ENCODE results near the gene UFD1. TPM values are rescaled to one million over a fixed set of nuclear protein-coding genes. Genes with fewer than 3 reads are reported as not detected.

The UFD1 gene
- total and polyA plus RNA-seq, 9 of the 15 experiments (the other 6 are each of a cell fraction or from before 2014, with no cell fraction given) = 238 to 645 (median 363) TPM

DNA sequence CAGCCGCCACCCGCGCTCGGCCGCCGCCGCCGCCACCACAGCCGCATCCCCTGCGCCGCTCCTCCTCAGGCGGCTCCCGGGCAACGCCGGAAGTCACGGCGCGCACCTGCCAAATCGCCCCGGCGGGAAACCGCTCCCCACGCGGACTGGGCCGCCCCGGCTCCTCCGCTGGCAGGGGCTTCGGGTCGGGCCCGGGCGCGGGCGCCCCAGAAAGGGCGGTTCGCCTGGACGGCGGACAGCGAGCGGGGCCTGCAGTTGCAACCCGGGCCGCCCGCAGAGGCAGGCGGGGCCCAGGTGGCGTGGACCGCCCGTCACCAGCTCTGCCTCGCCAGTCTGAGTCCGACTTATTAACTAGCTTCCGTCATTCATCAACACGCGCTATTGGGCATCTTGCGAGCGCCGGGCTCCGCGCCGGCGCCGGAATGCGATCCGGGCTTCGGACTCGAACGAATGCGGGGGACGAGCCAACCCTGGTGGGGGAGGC, 47.3 kb downstream of the UFD1 start, which contains the start of gene HIRA (continued):
- TF ChIP-seq KDM2B (CRISPR knock-in tag; IDR thresholded peaks at IDR 0.05) (peak; percentile 96; the same call in 1 of the 2 replicates), SMARCA5 (IDR thresholded peaks at IDR 0.05) (no peak), FOXK2 (conservative IDR thresholded peaks at IDR 0.05 in 1 of 2, IDR thresholded peaks at IDR 0.05 in 1 of 2; ENCODE audit: low read depth in 2 of 2) (no peak), TCF3 (CRISPR knock-in tag; IDR thresholded peaks at IDR 0.05) (no peak), TAF9B (IDR thresholded peaks at IDR 0.05; ENCODE audit: partially characterized antibody) (no peak), ZNF431 (CRISPR knock-in tag; IDR thresholded peaks at IDR 0.05) (no peak), HMBOX1 (IDR thresholded peaks at IDR 0.05) (no peak), GTF2A2 (tag; IDR thresholded peaks at IDR 0.05) (peak; percentile 89), BDP1 (IDR thresholded peaks at IDR 0.05; ENCODE audit: insufficient read depth, insufficient read length) (no peak), ZNF121 (CRISPR knock-in tag; conservative IDR thresholded peaks at IDR 0.05) (no peak), ZFP1 (CRISPR knock-in tag; IDR thresholded peaks at IDR 0.05) (no peak), ZEB2 (IDR thresholded peaks at IDR 0.05) (no peak), JUN (IDR thresholded peaks at IDR 0.05; ENCODE audit: borderline replicate concordance, low read depth, low read length) (peak; percentile 84), JUN (CRISPR knock-in tag; IDR thresholded peaks at IDR 0.05; ENCODE audit: borderline replicate concordance) (no peak), ZNF263 (CRISPR knock-in tag; IDR thresholded peaks at IDR 0.05; ENCODE audit: borderline replicate concordance) (no peak), HLTF (IDR thresholded peaks at IDR 0.05) (no peak), ELF4 (CRISPR knock-in tag; IDR thresholded peaks at IDR 0.05) (no peak), ZNF79 (CRISPR knock-in tag; IDR thresholded peaks at IDR 0.05; ENCODE audit: low read depth) (no peak), CBFA2T2 (conservative IDR thresholded peaks at IDR 0.05) (no peak), HMG20B (CRISPR knock-in tag; IDR thresholded peaks at IDR 0.05) (no peak), RBM34 (IDR thresholded peaks at IDR 0.05; ENCODE audit: borderline replicate concordance, insufficient read depth, low read length) (no peak), NEUROD1 (IDR thresholded peaks at IDR 0.05; ENCODE audit: borderline replicate concordance, low read depth, low read length, partially characterized antibody) (peak; percentile 98), ZC3H11A (IDR thresholded peaks at IDR 0.05; ENCODE audit: low read depth, low read length) (peak; percentile 98)
- TF ChIP-seq, protein P1, sequence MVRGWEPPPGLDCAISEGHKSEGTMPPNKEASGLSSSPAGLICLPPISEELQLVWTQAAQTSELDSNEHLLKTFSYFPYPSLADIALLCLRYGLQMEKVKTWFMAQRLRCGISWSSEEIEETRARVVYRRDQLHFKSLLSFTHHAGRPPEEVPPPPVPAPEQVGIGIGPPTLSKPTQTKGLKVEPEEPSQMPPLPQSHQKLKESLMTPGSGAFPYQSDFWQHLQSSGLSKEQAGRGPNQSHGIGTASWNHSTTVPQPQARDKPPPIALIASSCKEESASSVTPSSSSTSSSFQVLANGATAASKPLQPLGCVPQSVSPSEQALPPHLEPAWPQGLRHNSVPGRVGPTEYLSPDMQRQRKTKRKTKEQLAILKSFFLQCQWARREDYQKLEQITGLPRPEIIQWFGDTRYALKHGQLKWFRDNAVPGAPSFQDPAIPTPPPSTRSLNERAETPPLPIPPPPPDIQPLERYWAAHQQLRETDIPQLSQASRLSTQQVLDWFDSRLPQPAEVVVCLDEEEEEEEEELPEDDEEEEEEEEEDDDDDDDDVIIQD (CRISPR knock-in tag; IDR thresholded peaks at IDR 0.05) = no peak
- TF ChIP-seq, protein P2, sequence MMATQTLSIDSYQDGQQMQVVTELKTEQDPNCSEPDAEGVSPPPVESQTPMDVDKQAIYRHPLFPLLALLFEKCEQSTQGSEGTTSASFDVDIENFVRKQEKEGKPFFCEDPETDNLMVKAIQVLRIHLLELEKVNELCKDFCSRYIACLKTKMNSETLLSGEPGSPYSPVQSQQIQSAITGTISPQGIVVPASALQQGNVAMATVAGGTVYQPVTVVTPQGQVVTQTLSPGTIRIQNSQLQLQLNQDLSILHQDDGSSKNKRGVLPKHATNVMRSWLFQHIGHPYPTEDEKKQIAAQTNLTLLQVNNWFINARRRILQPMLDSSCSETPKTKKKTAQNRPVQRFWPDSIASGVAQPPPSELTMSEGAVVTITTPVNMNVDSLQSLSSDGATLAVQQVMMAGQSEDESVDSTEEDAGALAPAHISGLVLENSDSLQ (IDR thresholded peaks at IDR 0.05) = no peak
- TF ChIP-seq, protein P3, sequence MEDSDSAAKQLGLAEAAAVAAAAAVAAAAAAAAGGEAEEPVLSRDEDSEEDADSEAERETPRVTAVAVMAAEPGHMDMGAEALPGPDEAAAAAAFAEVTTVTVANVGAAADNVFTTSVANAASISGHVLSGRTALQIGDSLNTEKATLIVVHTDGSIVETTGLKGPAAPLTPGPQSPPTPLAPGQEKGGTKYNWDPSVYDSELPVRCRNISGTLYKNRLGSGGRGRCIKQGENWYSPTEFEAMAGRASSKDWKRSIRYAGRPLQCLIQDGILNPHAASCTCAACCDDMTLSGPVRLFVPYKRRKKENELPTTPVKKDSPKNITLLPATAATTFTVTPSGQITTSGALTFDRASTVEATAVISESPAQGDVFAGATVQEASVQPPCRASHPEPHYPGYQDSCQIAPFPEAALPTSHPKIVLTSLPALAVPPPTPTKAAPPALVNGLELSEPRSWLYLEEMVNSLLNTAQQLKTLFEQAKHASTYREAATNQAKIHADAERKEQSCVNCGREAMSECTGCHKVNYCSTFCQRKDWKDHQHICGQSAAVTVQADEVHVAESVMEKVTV (CRISPR knock-in tag; IDR thresholded peaks at IDR 0.05) = 0 out of 2 replicates have a peak, but pooled peaks have one; percentile 4
- TF ChIP-seq, protein P4, sequence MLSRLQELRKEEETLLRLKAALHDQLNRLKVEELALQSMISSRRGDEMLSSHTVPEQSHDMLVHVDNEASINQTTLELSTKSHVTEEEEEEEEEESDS (CRISPR knock-in tag; IDR thresholded peaks at IDR 0.05) = no peak
